ENCODE results near the gene CHERP. TPM values are rescaled to one million over a fixed set of nuclear protein-coding genes. Genes with fewer than 3 reads are reported as not detected.

Gene CHERP
- total RNA-seq, 1 experiment from 2014 or later: 13.4 TPM

GRCh38 chr19:16482745-16483144 is 59.5 kb downstream of the CHERP start:
- Histone ChIP-seq H3K27ac (ENCODE audit: low read length) (no peak overlapping the region), H3K9me3 (ENCODE audit: low read length) (no peaks in the 10 kb centered on the region), H3K4me3 (ENCODE audit: low read length) (no peak overlapping the region), H3K36me3 (ENCODE audit: low read depth, low read length) (no peaks in the 10 kb centered on the region), H3K79me2 (ENCODE audit: low read length) (no peaks in the 10 kb centered on the region), H4K20me1 (ENCODE audit: low read length) (no peaks in the 10 kb centered on the region), H2AFZ (ENCODE audit: low read length) (no peak overlapping the region), H3F3A (ENCODE audit: low read length, unreplicated experiment) (no peaks in the 10 kb centered on the region), H3K4me2 (ENCODE audit: low read length) (no peak overlapping the region), H3K4me1 (ENCODE audit: insufficient read depth, low read length) (no peaks in the 10 kb centered on the region), H3K27me3 (ENCODE audit: low read length) (no peaks in the 10 kb centered on the region), H3K9ac (ENCODE audit: low read length) (no peak overlapping the region), H3K9me2 (replicated peaks; ENCODE audit: low read length) (no peaks in the 10 kb centered on the region)
- POLR2A ChIA-PET (ENCODE audit: unreplicated experiment): no interaction called here
- TF ChIP-seq EZH2 (IDR thresholded peaks at IDR 0.05; ENCODE audit: low read length, unreplicated experiment) (no peak), CTCF (conservative IDR thresholded peaks at IDR 0.05; ENCODE audit: low read depth, low read length) (no peak), EZH2phosphoT487 (IDR thresholded peaks at IDR 0.05; ENCODE audit: borderline replicate concordance, low read length) (no peak)
- intact Hi-C loops (cut with micrococcal nuclease): no loop called here
- DNase-seq (no peak), ATAC-seq (no peak)
- no TSS peak for BruUV-seq (replicated peaks)
- CTCF ChIA-PET: no interaction called here

GRCh38 chr19:16477311-16477710 is 64.9 kb downstream of the CHERP start:
- intact Hi-C loops (cut with micrococcal nuclease): no loop called here
- BruUV-seq (replicated peaks): no TSS peak
- no peak for DNase-seq

More at GRCh38 chr19:16477311-16477710, 64.9 kb downstream of the CHERP start:
- Histone ChIP-seq H3K4me3 (ENCODE audit: low read length) (no peak overlapping the region), H4K20me1 (ENCODE audit: low read length) (no peaks in the 10 kb centered on the region), H3K4me2 (ENCODE audit: low read length) (no peak overlapping the region), H3K27ac (ENCODE audit: low read length) (no peak overlapping the region), H3K79me2 (ENCODE audit: low read length) (no peaks in the 10 kb centered on the region), H3K4me1 (ENCODE audit: insufficient read depth, low read length) (peaks cover 2% of the 10 kb centered on the region), H2AFZ (ENCODE audit: low read length) (no peak overlapping the region), H3K9me2 (replicated peaks; ENCODE audit: low read length) (no peaks in the 10 kb centered on the region), H3K36me3 (ENCODE audit: low read depth, low read length) (no peaks in the 10 kb centered on the region), H3K9ac (ENCODE audit: low read length) (no peak overlapping the region), H3K27me3 (ENCODE audit: low read length) (no peaks in the 10 kb centered on the region), H3F3A (ENCODE audit: low read length, unreplicated experiment) (no peaks in the 10 kb centered on the region), H3K9me3 (ENCODE audit: low read length) (no peaks in the 10 kb centered on the region)
- ChIA-PET POLR2A (ENCODE audit: unreplicated experiment) (no interaction called here), CTCF (no interaction called here)
- ATAC-seq: no peak
- no peak for TF ChIP-seq EZH2phosphoT487 (IDR thresholded peaks at IDR 0.05; ENCODE audit: borderline replicate concordance, low read length)
- no peak for TF ChIP-seq CTCF (conservative IDR thresholded peaks at IDR 0.05; ENCODE audit: low read depth, low read length)
- no peak for TF ChIP-seq EZH2 (IDR thresholded peaks at IDR 0.05; ENCODE audit: low read length, unreplicated experiment)

Data from PC-3 (cell line).